SK-MEL-5 (cell line): ENCODE results near the gene IGLL1. TPM values are rescaled to one million over a fixed set of nuclear protein-coding genes. Genes with fewer than 3 reads are reported as not detected.
"Not testable (repeated sequence)": the region's sequence is repeated elsewhere in the genome, so short reads cannot be mapped to it uniquely, and the experiment has no call there.

ENCODE experiments used
- DNase-seq: peaks from one replicate; pipeline ENCODE4 v3.0.0-alpha.2; 2016; ENCODE audit warnings: low read depth, low spot score
- in situ Hi-C: cut with HindIII; loops from 2 replicates; pipeline ENCODE4 v1.10.0; 2016; ENCODE audit warnings: low sequenced_read_pairs, high pct_unique_total_duplicates, low pct_unique_long_range_greater_than_20kb
- total RNA-seq: library from RNA; depleted of rRNA; stranded (reverse); fragments of >200 nt; shearing (Covaris generic); gene quantifications from 2 replicates; pipeline ENCODE4 v1.2.3, GENCODE V29; 2014

Gene IGLL1
- total RNA-seq, 1 experiment from 2014 or later, result not detected

GRCh38 chr22:23535790-23536661 is 44.1 kb downstream of the IGLL1 start:
- DNase-seq, in situ Hi-C loops: not testable (repeated sequence)

GRCh38 chr22:23534851-23535717 is 45.0 kb downstream of the IGLL1 start:
- in situ Hi-C loops, result no loop called here
- DNase-seq, result no peak

GRCh38 chr22:23534201-23534850 is 45.8 kb downstream of the IGLL1 start:
- in situ Hi-C loops, result no loop called here
- DNase-seq, result no peak

GRCh38 chr22:23533771-23534191 is 46.3 kb downstream of the IGLL1 start:
- in situ Hi-C loops, result no loop called here
- no peak for DNase-seq

- in situ Hi-C loops, result no loop called here
- peak; percentile 66 for DNase-seq
These were observed 46.7 kb downstream of the IGLL1 start for GRCh38 chr22:23533328-23533762.

GRCh38 chr22:23532731-23533130 is 47.4 kb downstream of the IGLL1 start:
- in situ Hi-C loops, result no loop called here
- no peak for DNase-seq

- DNase-seq, result no peak
- in situ Hi-C loops, result no loop called here
These were observed 48.0 kb downstream of the IGLL1 start for GRCh38 chr22:23531966-23532705.

- in situ Hi-C loops, result no loop called here
- no peak for DNase-seq
These were observed 48.7 kb downstream of the IGLL1 start for GRCh38 chr22:23531283-23531956.

- in situ Hi-C loops, result no loop called here
- no peak for DNase-seq
These were observed 49.3 kb downstream of the IGLL1 start for GRCh38 chr22:23530766-23531282.

GRCh38 chr22:23530106-23530505 is 50.0 kb downstream of the IGLL1 start:
- no peak for DNase-seq
- in situ Hi-C loops, result no loop called here

- no peak for DNase-seq
- in situ Hi-C loops, result no loop called here
These were observed 50.7 kb downstream of the IGLL1 start for GRCh38 chr22:23529166-23530103.

- in situ Hi-C loops, result no loop called here
- DNase-seq, result no peak
These were observed 51.9 kb downstream of the IGLL1 start for GRCh38 chr22:23527971-23528740.

GRCh38 chr22:23526596-23527316 is 53.3 kb downstream of the IGLL1 start:
- in situ Hi-C loops, result no loop called here
- no peak for DNase-seq

GRCh38 chr22:23525510-23525909 is 54.6 kb downstream of the IGLL1 start:
- DNase-seq, result no peak
- in situ Hi-C loops, result no loop called here
